ENCODE data around the gene TRERF1. TPM values are rescaled to one million over a fixed set of nuclear protein-coding genes. Genes with fewer than 3 reads are reported as not detected.
"Not testable (repeated sequence)": the region's sequence is repeated elsewhere in the genome, so short reads cannot be mapped to it uniquely, and the experiment has no call there.

The TRERF1 gene
- total RNA-seq, 1 donor from 2014 or later, result 12.8 TPM

DNA sequence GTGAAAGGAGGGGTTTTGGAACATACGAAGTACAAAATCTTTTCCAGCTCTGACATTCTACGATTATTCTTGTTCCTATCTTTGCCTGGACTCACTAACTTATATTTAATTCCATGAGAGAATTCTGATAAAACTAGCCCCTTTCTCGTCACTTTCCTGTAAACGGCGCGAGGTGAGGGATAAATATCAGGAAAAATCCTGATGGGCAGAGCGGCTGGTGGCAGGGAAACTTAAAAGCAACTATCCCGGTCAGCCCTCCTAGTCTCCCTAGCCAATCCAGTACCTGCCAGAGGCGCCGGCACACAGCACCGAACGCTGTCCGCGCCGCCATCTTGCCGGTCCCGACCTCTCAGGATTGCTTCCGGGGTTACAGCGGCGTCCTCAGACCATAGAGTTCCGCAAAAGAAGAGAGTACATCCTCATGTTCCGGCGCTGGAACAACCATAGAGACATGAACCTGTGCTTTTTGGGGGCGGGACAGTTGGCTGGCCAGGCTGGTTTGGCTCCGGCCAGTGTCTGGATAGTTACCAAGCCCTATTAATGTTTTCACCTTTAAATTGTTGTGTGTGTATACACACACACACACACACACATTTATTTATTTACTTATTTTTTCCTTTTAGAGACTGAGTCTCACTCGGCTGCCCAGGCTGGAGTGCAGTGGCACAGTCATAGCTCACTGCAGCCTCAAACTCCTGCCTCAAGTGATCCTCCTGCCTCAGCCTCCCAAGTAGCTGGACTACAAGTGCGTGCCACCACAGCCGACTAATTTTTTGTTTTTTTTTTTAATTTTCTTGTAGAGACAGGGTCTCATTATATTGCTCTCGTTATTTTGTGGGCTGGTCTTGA is 234.0 kb downstream of the TRERF1 start, which contains the start of gene MRPS10:
Gene MRPS10, minus strand, starts transcription at position 343 of the 849 bp plus-strand sequence. Its CDS starts 12 bp downstream, at position 331.
- Mint-ChIP-seq H3K4me1 (ENCODE audit: low read depth, unreplicated experiment) (peaks cover 2% of the 10 kb centered on the region), H3K4me3 (ENCODE audit: unreplicated experiment) (peak within 1 kb of the TSS; percentile 99), H3K36me3 (ENCODE audit: unreplicated experiment) (no peaks in the 10 kb centered on the region), H3K27me3 (ENCODE audit: unreplicated experiment) (no peaks in the 10 kb centered on the region), H3K9me3 (ENCODE audit: unreplicated experiment) (no peaks in the 10 kb centered on the region), H3K27ac (ENCODE audit: unreplicated experiment) (peak within 1 kb of the TSS; percentile 94)
- peak; percentile 91 for DNase-seq
- TF ChIP-seq CTCF (IDR thresholded peaks at IDR 0.05; ENCODE audit: partially characterized antibody, unreplicated experiment), result no peak

DNA sequence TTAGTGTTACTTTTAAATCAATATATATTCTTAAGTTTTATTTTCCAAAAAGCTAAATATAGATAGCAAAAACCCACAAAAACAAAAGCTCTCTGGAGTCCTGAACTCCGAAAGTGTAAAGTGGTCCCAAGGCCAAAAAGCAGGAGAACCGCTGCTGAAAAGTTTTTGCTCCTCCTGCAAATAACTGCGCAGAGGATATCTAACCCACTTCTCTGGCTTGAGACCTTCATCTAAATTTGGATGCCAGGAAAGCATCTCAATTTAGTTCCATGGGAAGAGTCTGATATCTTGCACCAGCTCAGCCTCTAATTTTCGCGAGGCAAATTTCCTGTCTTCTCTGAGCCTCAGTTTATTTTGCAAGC is 234.6 kb downstream of the TRERF1 start:
- TF ChIP-seq CTCF (IDR thresholded peaks at IDR 0.05; ENCODE audit: partially characterized antibody, unreplicated experiment), result no peak
- Mint-ChIP-seq H3K9me3 (ENCODE audit: unreplicated experiment) (no peaks in the 10 kb centered on the region), H3K27me3 (ENCODE audit: unreplicated experiment) (no peaks in the 10 kb centered on the region), H3K36me3 (ENCODE audit: unreplicated experiment) (no peaks in the 10 kb centered on the region), H3K27ac (ENCODE audit: unreplicated experiment) (peak overlapping the region; percentile 94), H3K4me3 (ENCODE audit: unreplicated experiment) (peak overlapping the region; percentile 99), H3K4me1 (ENCODE audit: low read depth, unreplicated experiment) (peaks cover 4% of the 10 kb centered on the region)
- DNase-seq, result no peak

DNA sequence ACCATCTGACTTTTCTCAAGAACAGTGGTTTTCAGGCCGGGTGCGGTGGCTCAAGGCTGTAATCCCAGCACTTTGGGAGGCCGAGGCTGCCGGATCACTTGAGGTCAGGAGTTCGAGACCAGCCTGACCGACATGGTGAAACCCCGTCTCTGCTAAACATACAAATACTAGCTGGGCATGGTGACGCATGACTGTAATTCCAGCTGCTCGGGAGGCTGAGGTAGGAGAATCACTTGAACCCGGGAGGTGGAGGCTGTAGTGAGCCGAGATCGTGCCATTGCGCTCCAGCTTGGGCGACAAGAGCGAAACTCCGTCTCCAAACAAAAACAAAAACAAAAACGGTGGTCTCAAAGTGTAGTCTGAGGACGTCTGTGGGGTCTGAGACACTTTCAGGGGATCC is 235.2 kb downstream of the TRERF1 start:
- H3K4me3 Mint-ChIP-seq (ENCODE audit: unreplicated experiment), result peak overlapping the region; percentile 99
- not testable (repeated sequence) for H3K27me3 Mint-ChIP-seq (ENCODE audit: unreplicated experiment); H3K27ac Mint-ChIP-seq (ENCODE audit: unreplicated experiment); H3K36me3 Mint-ChIP-seq (ENCODE audit: unreplicated experiment); DNase-seq; H3K4me1 Mint-ChIP-seq (ENCODE audit: low read depth, unreplicated experiment); H3K9me3 Mint-ChIP-seq (ENCODE audit: unreplicated experiment)

- no peaks in the 10 kb centered on the region for H3K36me3 Mint-ChIP-seq (ENCODE audit: unreplicated experiment)
Observed at GRCh38 chr6:42212442-42212841, 239.3 kb downstream of the TRERF1 start.

GRCh38 chr6:42211726-42212125 is 240.0 kb downstream of the TRERF1 start:
- Mint-ChIP-seq H3K27ac (ENCODE audit: unreplicated experiment) (peak overlapping the region; percentile 60), H3K27me3 (ENCODE audit: unreplicated experiment) (no peaks in the 10 kb centered on the region), H3K9me3 (ENCODE audit: unreplicated experiment) (no peaks in the 10 kb centered on the region), H3K4me3 (ENCODE audit: unreplicated experiment) (no peak overlapping the region), H3K4me1 (ENCODE audit: low read depth, unreplicated experiment) (peaks cover 6% of the 10 kb centered on the region), H3K36me3 (ENCODE audit: unreplicated experiment) (no peaks in the 10 kb centered on the region)
- DNase-seq, result no peak
- no peak for TF ChIP-seq CTCF (IDR thresholded peaks at IDR 0.05; ENCODE audit: partially characterized antibody, unreplicated experiment)

More at GRCh38 chr6:42212442-42212841, 239.3 kb downstream of the TRERF1 start:
- no peak overlapping the region for H3K4me3 Mint-ChIP-seq (ENCODE audit: unreplicated experiment)
- no peaks in the 10 kb centered on the region for H3K27me3 Mint-ChIP-seq (ENCODE audit: unreplicated experiment)
- no peak for DNase-seq
- H3K9me3 Mint-ChIP-seq (ENCODE audit: unreplicated experiment), result no peaks in the 10 kb centered on the region
- no peak for TF ChIP-seq CTCF (IDR thresholded peaks at IDR 0.05; ENCODE audit: partially characterized antibody, unreplicated experiment)
- peaks cover 7% of the 10 kb centered on the region for H3K4me1 Mint-ChIP-seq (ENCODE audit: low read depth, unreplicated experiment)
- H3K27ac Mint-ChIP-seq (ENCODE audit: unreplicated experiment), result no peak overlapping the region
